HEK293 (cell line): ENCODE results near the gene METTL16.
A peak's percentile ranks its signal among the peaks of the same experiment; 100 is the strongest.

Experiments
- CTCF ChIP-seq: fragments of 450-650 bp; formaldehyde crosslinking; IDR thresholded peaks from 2 replicates; pipeline ENCODE4 v1.5.1; 2016; ENCODE audit warnings: missing biosample characterization, missing genetic modification characterization
- KLF1 ChIP-seq: fragments of 450-650 bp; formaldehyde crosslinking; IDR thresholded peaks from 2 replicates; pipeline ENCODE4 v1.5.1; 2016; ENCODE audit warnings: missing biosample characterization, missing genetic modification characterization
- ZBTB17 ChIP-seq: fragments of 450-650 bp; formaldehyde crosslinking; IDR thresholded peaks from 2 replicates; pipeline ENCODE4 v1.5.1; 2016; ENCODE audit warnings: missing biosample characterization, missing genetic modification characterization
- ZNF121 ChIP-seq: fragments of 450-650 bp; formaldehyde crosslinking; IDR thresholded peaks from 2 replicates; pipeline ENCODE4 v1.5.1; 2016; ENCODE audit warnings: missing biosample characterization, missing genetic modification characterization
- ZNF248 ChIP-seq: fragments of 450-650 bp; formaldehyde crosslinking; IDR thresholded peaks from 2 replicates; pipeline ENCODE4 v1.5.1; 2017; ENCODE audit warnings: missing biosample characterization, missing genetic modification characterization
- ZNF302 ChIP-seq: fragments of 450-650 bp; formaldehyde crosslinking; IDR thresholded peaks from 2 replicates; pipeline ENCODE4 v1.5.1; 2016; ENCODE audit warnings: missing biosample characterization, missing genetic modification characterization, low read depth
- TF ChIP-seq, protein P1 (sequence below): fragments of 450-650 bp; formaldehyde crosslinking; IDR thresholded peaks from 2 replicates; pipeline ENCODE4 v1.5.1; 2016; ENCODE audit warnings: missing biosample characterization, missing genetic modification characterization

DNA sequence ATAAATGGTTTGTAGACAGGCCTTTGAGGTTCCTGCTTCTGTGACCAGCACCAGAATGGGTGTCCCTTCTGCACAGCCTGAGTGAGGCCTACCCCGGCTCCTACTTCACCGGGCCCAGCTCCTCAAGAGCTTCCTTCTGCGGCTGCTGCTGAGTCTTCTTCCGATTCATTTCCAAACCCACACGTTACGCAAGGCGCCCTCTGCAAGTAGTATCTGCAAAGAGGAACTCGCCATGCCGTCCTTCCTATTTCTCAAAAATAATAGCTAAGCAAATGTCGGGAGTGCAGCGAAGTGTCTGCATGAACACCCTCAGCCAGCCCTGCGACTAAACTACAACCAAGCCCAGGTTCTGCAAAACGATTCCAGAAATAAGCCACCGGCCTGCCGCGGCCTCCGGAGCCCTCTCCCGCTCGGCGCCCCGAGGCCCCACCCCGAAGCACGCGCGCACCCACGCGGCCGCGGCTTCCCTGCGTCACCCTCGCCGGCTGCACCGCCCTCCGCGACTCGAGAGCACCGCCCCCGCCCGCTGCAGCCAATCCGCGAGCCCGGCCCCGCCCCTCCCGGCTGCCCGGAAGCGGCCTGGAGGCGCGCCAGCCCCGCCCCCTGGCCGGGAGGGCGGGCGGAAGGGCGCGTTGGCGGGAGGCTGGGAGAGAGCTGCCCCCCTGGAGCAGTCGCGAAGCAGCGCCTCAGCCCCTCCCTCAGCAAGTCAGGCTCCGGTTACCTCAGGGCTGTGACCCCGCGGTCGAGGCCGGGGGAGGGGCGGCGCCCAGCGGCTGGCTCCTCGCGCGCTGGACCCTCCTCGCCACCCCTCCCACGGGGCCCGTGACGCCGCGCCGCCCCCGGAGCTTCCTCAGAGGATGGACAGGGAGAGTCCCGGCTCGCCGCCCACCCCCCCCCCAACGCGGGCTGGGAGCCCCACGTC, 119.2 kb downstream of the METTL16 start:
- no peak for TF ChIP-seq ZNF248 (tag by site-specific recombination)
- TF ChIP-seq CTCF, result 0 out of 2 replicates have a peak, but pooled peaks have one; percentile 7
- no peak for TF ChIP-seq ZNF302
- TF ChIP-seq KLF1 (tag by site-specific recombination), result no peak
- TF ChIP-seq, protein P1, sequence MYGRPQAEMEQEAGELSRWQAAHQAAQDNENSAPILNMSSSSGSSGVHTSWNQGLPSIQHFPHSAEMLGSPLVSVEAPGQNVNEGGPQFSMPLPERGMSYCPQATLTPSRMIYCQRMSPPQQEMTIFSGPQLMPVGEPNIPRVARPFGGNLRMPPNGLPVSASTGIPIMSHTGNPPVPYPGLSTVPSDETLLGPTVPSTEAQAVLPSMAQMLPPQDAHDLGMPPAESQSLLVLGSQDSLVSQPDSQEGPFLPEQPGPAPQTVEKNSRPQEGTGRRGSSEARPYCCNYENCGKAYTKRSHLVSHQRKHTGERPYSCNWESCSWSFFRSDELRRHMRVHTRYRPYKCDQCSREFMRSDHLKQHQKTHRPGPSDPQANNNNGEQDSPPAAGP (tag by site-specific recombination), result no peak
- TF ChIP-seq ZNF121 (tag by site-specific recombination), result no peak
- TF ChIP-seq ZBTB17 (tag by site-specific recombination), result no peak
